Thoracic aorta (tissue), 2 donors: ENCODE measurements around the gene NF1. TPM values are rescaled to one million over a fixed set of nuclear protein-coding genes. Genes with fewer than 3 reads are reported as not detected.

Experiments
- ATAC-seq: fragments of 150-250 bp; one replicate; pipeline ENCODE4 v1.8.0; 2017; ENCODE audit warnings: low read depth; ENCODE audit not compliant: insufficient number of reproducible peaks, low FRiP score
- DNase-seq: peaks from one replicate; pipeline ENCODE4 v3.0.0-alpha.2; 2020; ENCODE audit warnings: low spot score
- H3K27ac ChIP-seq, 2 donors: fragments of 200-600 bp; sonication (generic); 1 replicate in 1 of 2; 2 replicates in 1 of 2; pipeline ENCODE4 v1.5.1; 2016; ENCODE audit warnings: mild to moderate bottlenecking in 2 of 2, moderate library complexity in 2 of 2
- H3K27me3 ChIP-seq: fragments of 200-600 bp; sonication (generic); replicated peaks from 2 replicates; pipeline ENCODE4 v1.6.0; 2016; ENCODE audit warnings: mild to moderate bottlenecking; ENCODE audit not compliant: insufficient read depth
- H3K36me3 ChIP-seq: fragments of 200-600 bp; sonication (generic); one replicate; pipeline ENCODE4 v1.5.1; 2016
- H3K4me1 ChIP-seq, 2 donors: fragments of 200-600 bp; sonication (generic); 1 replicate in 1 of 2; 2 replicates in 1 of 2; pipeline versions ENCODE4 v1.5.1 to v1.6.0; 2016; ENCODE audit warnings: low read depth in 2 of 2, mild to moderate bottlenecking in 1 of 2; ENCODE audit not compliant: control insufficient read depth in 1 of 2
- H3K4me3 ChIP-seq: fragments of 200-600 bp; sonication (generic); 2 replicates; pipeline ENCODE4 v1.5.1; 2016; ENCODE audit warnings: mild to moderate bottlenecking
- H3K9me3 ChIP-seq: fragments of 200-600 bp; sonication (generic); 2 replicates; pipeline ENCODE4 v1.5.1; 2016
- CTCF ChIP-seq: fragments of 200-600 bp; sonication (generic); IDR thresholded peaks from one replicate; pipeline ENCODE4 v1.5.1; 2019; ENCODE audit warnings: antibody characterized with exemption
- total RNA-seq, 2 donors: library from RNA; depleted of rRNA; stranded (reverse); fragments of >200 nt; gene quantifications; one replicate each; pipeline versions ENCODE4 v1.1.0 to v1.2.3, GENCODE V29; 2016

NF1 gene
- total RNA-seq, 2 donors from 2014 or later, result 60.9 to 105 TPM

GRCh38 chr17:31413874-31414549 lies 319.2 kb downstream of the NF1 start:
- no peak for DNase-seq
- Histone ChIP-seq H3K27ac (no peak overlapping the region), H3K4me3 (no peak overlapping the region), H3K4me1 (no peaks in the 10 kb centered on the region), H3K27me3 (no peaks in the 10 kb centered on the region), H3K36me3 (no peaks in the 10 kb centered on the region), H3K9me3 (no peaks in the 10 kb centered on the region)
- no peak for ATAC-seq
- no peak for TF ChIP-seq CTCF

- Histone ChIP-seq H3K36me3 (no peaks in the 10 kb centered on the region), H3K9me3 (no peaks in the 10 kb centered on the region), H3K27me3 (no peaks in the 10 kb centered on the region), H3K4me3 (no peak overlapping the region), H3K4me1 (no peaks in the 10 kb centered on the region), H3K27ac (no peak overlapping the region)
- DNase-seq (no peak), ATAC-seq (no peak)
- TF ChIP-seq CTCF, result no peak
Measured at GRCh38 chr17:31414550-31414918, 319.8 kb downstream of the NF1 start.

GRCh38 chr17:31415004-31415454 lies 320.3 kb downstream of the NF1 start:
- Histone ChIP-seq H3K4me3 (no peak overlapping the region), H3K36me3 (no peaks in the 10 kb centered on the region), H3K4me1 (no peaks in the 10 kb centered on the region), H3K9me3 (no peaks in the 10 kb centered on the region), H3K27me3 (no peaks in the 10 kb centered on the region), H3K27ac (no peak overlapping the region)
- TF ChIP-seq CTCF, result no peak
- ATAC-seq (no peak), DNase-seq (no peak)

GRCh38 chr17:31415640-31416502 lies 321.1 kb downstream of the NF1 start:
- Histone ChIP-seq H3K4me3 (no peak overlapping the region), H3K36me3 (no peaks in the 10 kb centered on the region), H3K27ac (no peak overlapping the region), H3K27me3 (no peaks in the 10 kb centered on the region), H3K4me1 (no peaks in the 10 kb centered on the region), H3K9me3 (no peaks in the 10 kb centered on the region)
- DNase-seq (no peak), ATAC-seq (no peak)
- TF ChIP-seq CTCF, result no peak

GRCh38 chr17:31416503-31416923 lies 321.7 kb downstream of the NF1 start:
- no peaks in the 10 kb centered on the region for H3K36me3 ChIP-seq
- H3K27ac ChIP-seq, result no peak overlapping the region
- H3K9me3 ChIP-seq, result no peaks in the 10 kb centered on the region
- ATAC-seq (no peak), DNase-seq (no peak)
- no peaks in the 10 kb centered on the region for H3K27me3 ChIP-seq
- no peak for TF ChIP-seq CTCF
- no peak overlapping the region for H3K4me3 ChIP-seq
- H3K4me1 ChIP-seq, result no peaks in the 10 kb centered on the region
